HepG2 (cell line): ENCODE results near the gene ZDHHC7. TPM values are rescaled to one million over a fixed set of nuclear protein-coding genes. Genes with fewer than 3 reads are reported as not detected.

Experiments used
- ATAC-seq: fragments of 200-7000 bp; cut with Tn5 transposase; 3 replicates; pipeline ENCODE4 v1.9.1; 2020; ENCODE audit warnings: mild to moderate bottlenecking, moderate library complexity
- BruUV-seq: library from RNA; stranded (reverse); fragments of 400-500 nt; replicated peaks from 2 replicates; lab custom pipeline; 2021; lab: Mats Ljungman, UMichigan
- CTCF ChIA-PET: fragments of 300-600 bp; formaldehyde crosslinking; extraction: SDS; loops from one replicate; lab custom pipeline; 2021; ENCODE audit warnings: low total read pairs, inconsistent platforms, low intra/inter-chr PET ratio; lab: Yijun Ruan, JAX
- POLR2A ChIA-PET: fragments of 350-600 bp; sonication (Branson Sonifier 250); formaldehyde crosslinking; loops from one replicate; lab custom pipeline; 2020; ENCODE audit warnings: antibody characterized with exemption, inconsistent platforms; lab: Yijun Ruan, JAX
- DNase-seq: peaks from one replicate; pipeline ENCODE4 v3.0.0-alpha.2; 2015; ENCODE audit warnings: low spot score
- FAIRE-seq: peaks from 3 replicates; lab custom pipeline; 2011; peaks lifted over from hg19 to GRCh38; lab: Jason Lieb, UNC
- H2AFZ ChIP-seq: one replicate; pipeline ENCODE4 v1.6.1; 2011; ENCODE audit warnings: low read length, inconsistent platforms
- H3K27ac ChIP-seq: fragments of 300-600 bp; 3 replicates; pipeline ENCODE4 v1.8.0; 2011; ENCODE audit warnings: mixed run types, mild to moderate bottlenecking, mixed read lengths, low read length, inconsistent platforms; ENCODE audit not compliant: insufficient read depth; ENCODE audit errors: extremely low read length
- H3K27me3 ChIP-seq, 2 experiments: fragments of 200-600 bp in 1 of 2; 2 replicates in 1 of 2; 3 replicates in 1 of 2; pipeline versions ENCODE4 v1.6.0 to v1.8.0; 2011; ENCODE audit warnings: low read length in 2 of 2, mild to moderate bottlenecking in 2 of 2, moderate library complexity in 2 of 2, inconsistent platforms in 1 of 2; ENCODE audit not compliant: insufficient read depth in 2 of 2, control insufficient read depth in 1 of 2
- H3K36me3 ChIP-seq, 2 experiments: fragments of 200-600 bp in 1 of 2; replicated peaks in 1 of 2; 2 replicates in 1 of 2; 3 replicates in 1 of 2; pipeline versions ENCODE4 v1.5.1 to v1.8.0; 2011; ENCODE audit warnings: low read length in 2 of 2, inconsistent platforms in 1 of 2; ENCODE audit not compliant: insufficient read depth in 2 of 2, control insufficient read depth in 1 of 2
- H3K4me1 ChIP-seq: 2 replicates; pipeline ENCODE4 v1.5.1; 2012; ENCODE audit warnings: low read length, inconsistent platforms; ENCODE audit not compliant: insufficient read depth
- H3K4me2 ChIP-seq: 2 replicates; pipeline ENCODE4 v1.6.0; 2011; ENCODE audit warnings: low read depth, low read length, inconsistent platforms
- H3K4me3 ChIP-seq, 3 experiments: fragments of 200-600 bp in 1 of 3; sonication (generic), shearing (Covaris generic) in 1 of 3; replicated peaks in 1 of 3; 2 replicates each; pipeline ENCODE4 v1.5.1; 2011 to 2016; ENCODE audit warnings: low read length in 3 of 3, inconsistent platforms in 2 of 3, low read depth in 2 of 3, mild to moderate bottlenecking in 2 of 3, control low read depth in 1 of 3, mixed read lengths in 1 of 3; ENCODE audit not compliant: insufficient read depth in 1 of 3
- H3K79me2 ChIP-seq: one replicate; pipeline ENCODE4 v1.6.1; 2011; ENCODE audit warnings: low read length, inconsistent platforms; ENCODE audit not compliant: insufficient read depth
- H3K9ac ChIP-seq: 2 replicates; pipeline ENCODE4 v1.6.0; 2011; ENCODE audit warnings: mild to moderate bottlenecking, low read depth, low read length, inconsistent platforms; ENCODE audit not compliant: insufficient read depth
- H3K9me3 ChIP-seq: 2 replicates; pipeline ENCODE4 v1.5.1; 2012; ENCODE audit warnings: mild to moderate bottlenecking, low read length
- H4K20me1 ChIP-seq: 2 replicates; pipeline ENCODE4 v1.6.0; 2011; ENCODE audit warnings: inconsistent platforms, mild to moderate bottlenecking, low read length, moderate library complexity; ENCODE audit not compliant: insufficient read depth
- BCL6 ChIP-seq: IDR thresholded peaks from 2 replicates; pipeline ENCODE4 v1.6.1; 2016; ENCODE audit warnings: missing genetic modification reagents, missing compliant biosample characterization
- GZF1 ChIP-seq: sonication (generic); formaldehyde crosslinking; IDR thresholded peaks from 2 replicates; pipeline ENCODE4 v1.5.1; 2020; ENCODE audit warnings: mild to moderate bottlenecking, missing genetic modification reagents
- PPARG ChIP-seq: conservative IDR thresholded peaks from 2 replicates; pipeline ENCODE4 v1.6.1; 2016; ENCODE audit warnings: missing biosample characterization, missing genetic modification reagents
- RBAK ChIP-seq: sonication (generic); formaldehyde crosslinking; IDR thresholded peaks from 2 replicates; pipeline ENCODE4 v1.5.1; 2020; ENCODE audit warnings: mild to moderate bottlenecking, missing genetic modification reagents
- SMC3 ChIP-seq: IDR thresholded peaks from 2 replicates; pipeline ENCODE4 v1.6.1; 2011; ENCODE audit warnings: low read length, improper control_type of control experiment
- SOX6 ChIP-seq, 2 experiments: fragments of 450-650 bp in 1 of 2; sonication (generic) in 1 of 2; formaldehyde crosslinking in 1 of 2; IDR thresholded peaks; 2 replicates each; pipeline versions ENCODE4 v1.4.0 to v1.6.1; 2017 to 2020; ENCODE audit warnings: antibody characterized with exemption in 1 of 2, mild to moderate bottlenecking in 1 of 2, missing genetic modification reagents in 1 of 2
- ZBTB7B ChIP-seq: sonication (generic); formaldehyde crosslinking; IDR thresholded peaks from 2 replicates; pipeline ENCODE4 v1.4.0; 2020; ENCODE audit warnings: missing genetic modification reagents
- ZMYM3 ChIP-seq: sonication (generic); formaldehyde crosslinking; IDR thresholded peaks from 2 replicates; pipeline ENCODE4 v1.5.1; 2020; ENCODE audit warnings: mild to moderate bottlenecking, missing genetic modification reagents
- ZNF12 ChIP-seq: sonication (generic); formaldehyde crosslinking; IDR thresholded peaks from 2 replicates; pipeline ENCODE4 v1.5.0; 2020; ENCODE audit warnings: missing genetic modification reagents
- ZNF761 ChIP-seq: sonication (generic); formaldehyde crosslinking; conservative IDR thresholded peaks from 2 replicates; pipeline ENCODE4 v1.4.0; 2020; ENCODE audit warnings: mild to moderate bottlenecking, missing genetic modification reagents
- ZNF768 ChIP-seq: sonication (generic); formaldehyde crosslinking; IDR thresholded peaks from 2 replicates; pipeline ENCODE4 v1.4.0; 2020; ENCODE audit warnings: missing genetic modification reagents
- WGBS: methylation state at CpG from one replicate; pipeline ENCODE4 v1.1.6; 2017; ENCODE audit warnings: low lambda C conversion rate; 5-methylcytosine and 5-hydroxymethylcytosine counted together
- in situ Hi-C: cut with HindIII; loops from 2 replicates; pipeline ENCODE4 v1.10.0; 2017; ENCODE audit warnings: low pct_unique_long_range_greater_than_20kb; ENCODE audit not compliant: extremely low pct_ligation_motif_present
- intact Hi-C: fragments of 100-400 bp; cut with micrococcal nuclease; formaldehyde crosslinking; loops from one replicate; pipeline ENCODE4 v1.10.0; 2022; ENCODE audit not compliant: unreplicated experiment
- polyA plus RNA-seq, 8 experiments: library from polyadenylated mRNA; depleted of rRNA in 3 of 8; stranded (reverse) in 7 of 8; unstranded in 1 of 8; fragments of >200 nt; fragmentation: Illumina TruSeq in 4 of 8; extraction: Trizol in 4 of 8; gene quantifications; 2 replicates each; pipeline versions ENCODE4 v1.2.1 to v1.2.3, GENCODE V29; 2011 to 2016; ENCODE audit warnings: low read depth in 4 of 8, missing spikeins in 1 of 8, mixed read lengths in 1 of 8; ENCODE audit not compliant: insufficient read depth in 1 of 8
- total RNA-seq, 5 experiments: library from RNA; depleted of rRNA; stranded (reverse); fragments of >200 nt; fragmentation: Illumina TruSeq; extraction: Trizol; gene quantifications; 2 replicates each; pipeline ENCODE4 v1.2.3, GENCODE V29; 2016; ENCODE audit warnings: low read depth in 1 of 5
- TF ChIP-seq, protein P1 (sequence below): sonication (generic); formaldehyde crosslinking; IDR thresholded peaks from 2 replicates; pipeline ENCODE4 v1.5.0; 2020; ENCODE audit warnings: mild to moderate bottlenecking, missing genetic modification reagents, moderate library complexity
- TF ChIP-seq, protein P2 (sequence below), 2 experiments: sonication (generic) in 1 of 2; formaldehyde crosslinking in 1 of 2; IDR thresholded peaks; 2 replicates each; pipeline versions ENCODE4 v1.4.0 to v1.6.1; 2018 to 2020; ENCODE audit warnings: missing genetic modification reagents in 2 of 2, borderline replicate concordance in 1 of 2, low read depth in 1 of 2, mild to moderate bottlenecking in 1 of 2, missing biosample characterization in 1 of 2

ZDHHC7 gene
- total and polyA plus RNA-seq, 2 of the 13 experiments (the other 11 are each of a cell fraction or from before 2014, with no cell fraction given), result 46.8 to 67.6 TPM

GRCh38 chr16:84952335-84953189 lies 58.8 kb downstream of the ZDHHC7 start (continued):
- no peak; the same call in 1 of the 2 replicates for TF ChIP-seq BCL6

- H3K36me3 ChIP-seq, result no peaks in the 10 kb centered on the region
- no peaks in the 10 kb centered on the region; a peak in 2 of 5 replicates for H3K27me3 ChIP-seq
- ATAC-seq (peak; percentile 52), FAIRE-seq (peak; percentile 51), DNase-seq (peak; percentile 69)
- intact Hi-C loops (no loop called here), in situ Hi-C loops (no loop called here)
- POLR2A ChIA-PET, result interaction anchor here (0.9 to 2.2 kb wide), 2 partner anchors 17 to 131 kb away, joined by 3 to 8 read pairs; partner anchors contain the start of gene CRISPLD2
- H3K27ac ChIP-seq, result no peak overlapping the region
- H3K79me2 ChIP-seq, result no peaks in the 10 kb centered on the region
- WGBS, result 36% methylated on average over 2 of the region's 10 CpGs
- no peak overlapping the region for H3K4me2 ChIP-seq
- H3K4me3 ChIP-seq, result no peak overlapping the region
- no peaks in the 10 kb centered on the region for H4K20me1 ChIP-seq
- peaks cover 59% of the 10 kb centered on the region for H3K4me1 ChIP-seq
- BruUV-seq, result no TSS peak
- no peaks in the 10 kb centered on the region for H3K9me3 ChIP-seq
- H2AFZ ChIP-seq, result no peak overlapping the region
- H3K9ac ChIP-seq, result no peak overlapping the region
- CTCF ChIA-PET, result interaction anchor here (1.3 to 4.5 kb wide), 2 partner anchors 26 to 197 kb away, joined by 7 to 57 read pairs; no protein-coding TSS in a partner anchor
- TF ChIP-seq ZNF12 (CRISPR knock-in tag) (peak; percentile 100), SOX6 (IDR thresholded peaks at IDR 0.05) (no peak), SOX6 (CRISPR knock-in tag; IDR thresholded peaks at IDR 0.05) (0 out of 2 replicates have a peak, but pooled peaks have one; percentile 19), ZBTB7B (CRISPR knock-in tag) (0 out of 2 replicates have a peak, but pooled peaks have one; percentile 21), PPARG (CRISPR knock-in tag) (0 out of 2 replicates have a peak, but pooled peaks have one; percentile 18), GZF1 (CRISPR knock-in tag) (peak; percentile 96), ZMYM3 (CRISPR knock-in tag) (peak; percentile 80), ZNF761 (CRISPR knock-in tag) (peak; percentile 83), SMC3 (peak; percentile 40), RBAK (CRISPR knock-in tag) (peak; percentile 100), ZNF768 (peak; percentile 23; the same call in 1 of the 2 replicates)
- TF ChIP-seq, protein P1, sequence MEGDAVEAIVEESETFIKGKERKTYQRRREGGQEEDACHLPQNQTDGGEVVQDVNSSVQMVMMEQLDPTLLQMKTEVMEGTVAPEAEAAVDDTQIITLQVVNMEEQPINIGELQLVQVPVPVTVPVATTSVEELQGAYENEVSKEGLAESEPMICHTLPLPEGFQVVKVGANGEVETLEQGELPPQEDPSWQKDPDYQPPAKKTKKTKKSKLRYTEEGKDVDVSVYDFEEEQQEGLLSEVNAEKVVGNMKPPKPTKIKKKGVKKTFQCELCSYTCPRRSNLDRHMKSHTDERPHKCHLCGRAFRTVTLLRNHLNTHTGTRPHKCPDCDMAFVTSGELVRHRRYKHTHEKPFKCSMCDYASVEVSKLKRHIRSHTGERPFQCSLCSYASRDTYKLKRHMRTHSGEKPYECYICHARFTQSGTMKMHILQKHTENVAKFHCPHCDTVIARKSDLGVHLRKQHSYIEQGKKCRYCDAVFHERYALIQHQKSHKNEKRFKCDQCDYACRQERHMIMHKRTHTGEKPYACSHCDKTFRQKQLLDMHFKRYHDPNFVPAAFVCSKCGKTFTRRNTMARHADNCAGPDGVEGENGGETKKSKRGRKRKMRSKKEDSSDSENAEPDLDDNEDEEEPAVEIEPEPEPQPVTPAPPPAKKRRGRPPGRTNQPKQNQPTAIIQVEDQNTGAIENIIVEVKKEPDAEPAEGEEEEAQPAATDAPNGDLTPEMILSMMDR (CRISPR knock-in tag), result peak; percentile 78
- TF ChIP-seq, protein P2, sequence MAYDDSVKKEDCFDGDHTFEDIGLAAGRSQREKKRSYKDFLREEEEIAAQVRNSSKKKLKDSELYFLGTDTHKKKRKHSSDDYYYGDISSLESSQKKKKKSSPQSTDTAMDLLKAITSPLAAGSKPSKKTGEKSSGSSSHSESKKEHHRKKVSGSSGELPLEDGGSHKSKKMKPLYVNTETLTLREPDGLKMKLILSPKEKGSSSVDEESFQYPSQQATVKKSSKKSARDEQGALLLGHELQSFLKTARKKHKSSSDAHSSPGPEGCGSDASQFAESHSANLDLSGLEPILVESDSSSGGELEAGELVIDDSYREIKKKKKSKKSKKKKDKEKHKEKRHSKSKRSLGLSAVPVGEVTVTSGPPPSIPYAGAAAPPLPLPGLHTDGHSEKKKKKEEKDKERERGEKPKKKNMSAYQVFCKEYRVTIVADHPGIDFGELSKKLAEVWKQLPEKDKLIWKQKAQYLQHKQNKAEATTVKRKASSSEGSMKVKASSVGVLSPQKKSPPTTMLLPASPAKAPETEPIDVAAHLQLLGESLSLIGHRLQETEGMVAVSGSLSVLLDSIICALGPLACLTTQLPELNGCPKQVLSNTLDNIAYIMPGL (CRISPR knock-in tag; IDR thresholded peaks at IDR 0.05; ENCODE audit: borderline replicate concordance in 1 of 2, low read depth in 1 of 2), result peak in 1 of 2 experiments; percentile 24; a peak in 1 of 4 replicates
Measured at GRCh38 chr16:84950906-84951305, 60.4 kb downstream of the ZDHHC7 start.
